Activated naive CD4-positive, alpha-beta T cell treated with anti-CD3 and anti-CD28 coated beads for 36 hours (primary cell): ENCODE measurements around the gene ZNF438. TPM values are rescaled to one million over a fixed set of nuclear protein-coding genes. Genes with fewer than 3 reads are reported as not detected.

Source experiments
- CTCF ChIA-PET: fragments of 350-600 bp; sonication (Branson Sonifier 250); formaldehyde crosslinking; loops from one replicate; lab custom pipeline; 2021; ENCODE audit warnings: antibody characterized with exemption; lab: Charles Lee
- DNase-seq: peaks from one replicate; pipeline ENCODE4 v3.0.0-alpha.2; 2020
- H3K27ac Mint-ChIP-seq: one replicate; pipeline ENCODE4 v1.8.0; 2021; ENCODE audit warnings: mild to moderate bottlenecking, mixed read lengths
- H3K27me3 Mint-ChIP-seq: one replicate; pipeline ENCODE4 v1.8.0; 2021; ENCODE audit warnings: low read depth, mixed read lengths
- H3K36me3 Mint-ChIP-seq: one replicate; pipeline ENCODE4 v1.8.0; 2021; ENCODE audit warnings: low read depth, mixed read lengths
- H3K4me1 Mint-ChIP-seq: one replicate; pipeline ENCODE4 v1.8.0; 2021; ENCODE audit warnings: low read depth, mixed read lengths
- H3K4me3 Mint-ChIP-seq: one replicate; pipeline ENCODE4 v1.8.0; 2021; ENCODE audit warnings: mild to moderate bottlenecking, moderate library complexity, mixed read lengths
- H3K9me3 Mint-ChIP-seq: one replicate; pipeline ENCODE4 v1.8.0; 2021; ENCODE audit warnings: mixed read lengths
- intact Hi-C: fragments of 100-400 bp; cut with micrococcal nuclease; formaldehyde crosslinking; loops from one replicate; pipeline ENCODE4 v1.15.1; 2023
- total RNA-seq, 2 experiments: library from RNA; stranded (reverse); gene quantifications; one replicate each; pipeline ENCODE4 v1.2.3, GENCODE V29; 2021

ZNF438 gene, protein sequence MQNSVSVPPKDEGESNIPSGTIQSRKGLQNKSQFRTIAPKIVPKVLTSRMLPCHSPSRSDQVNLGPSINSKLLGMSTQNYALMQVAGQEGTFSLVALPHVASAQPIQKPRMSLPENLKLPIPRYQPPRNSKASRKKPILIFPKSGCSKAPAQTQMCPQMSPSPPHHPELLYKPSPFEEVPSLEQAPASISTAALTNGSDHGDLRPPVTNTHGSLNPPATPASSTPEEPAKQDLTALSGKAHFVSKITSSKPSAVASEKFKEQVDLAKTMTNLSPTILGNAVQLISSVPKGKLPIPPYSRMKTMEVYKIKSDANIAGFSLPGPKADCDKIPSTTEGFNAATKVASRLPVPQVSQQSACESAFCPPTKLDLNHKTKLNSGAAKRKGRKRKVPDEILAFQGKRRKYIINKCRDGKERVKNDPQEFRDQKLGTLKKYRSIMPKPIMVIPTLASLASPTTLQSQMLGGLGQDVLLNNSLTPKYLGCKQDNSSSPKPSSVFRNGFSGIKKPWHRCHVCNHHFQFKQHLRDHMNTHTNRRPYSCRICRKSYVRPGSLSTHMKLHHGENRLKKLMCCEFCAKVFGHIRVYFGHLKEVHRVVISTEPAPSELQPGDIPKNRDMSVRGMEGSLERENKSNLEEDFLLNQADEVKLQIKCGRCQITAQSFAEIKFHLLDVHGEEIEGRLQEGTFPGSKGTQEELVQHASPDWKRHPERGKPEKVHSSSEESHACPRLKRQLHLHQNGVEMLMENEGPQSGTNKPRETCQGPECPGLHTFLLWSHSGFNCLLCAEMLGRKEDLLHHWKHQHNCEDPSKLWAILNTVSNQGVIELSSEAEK
- total RNA-seq: 1 to 10 TPM; 2.4 to 2.6 TPM

GRCh38 chr10:31031558-31032257 lies at the start of gene ZNF438:
TSS of gene ZNF438 (minus strand) at chr10:31031865. CDS start at chr10:30877034, 154,831 bp downstream.
- intact Hi-C loops: loop anchor here (1.0 to 5.0 kb wide), 15 partner anchors 33 to 777 kb away; no protein-coding TSS in a partner anchor
- Mint-ChIP-seq H3K4me3 (peak within 1 kb of the TSS; percentile 86), H3K27me3 (no peaks in the 10 kb centered on the region), H3K4me1 (peaks cover 16% of the 10 kb centered on the region), H3K36me3 (no peaks in the 10 kb centered on the region), H3K27ac (peak within 1 kb of the TSS; percentile 98), H3K9me3 (no peaks in the 10 kb centered on the region)
- peak; percentile 93 for DNase-seq
- CTCF ChIA-PET: interaction anchor here (0.6 to 1.9 kb wide), 18 partner anchors 9 to 904 kb away, joined by 3 to 8 read pairs (median 3); no protein-coding TSS in a partner anchor

DNA sequence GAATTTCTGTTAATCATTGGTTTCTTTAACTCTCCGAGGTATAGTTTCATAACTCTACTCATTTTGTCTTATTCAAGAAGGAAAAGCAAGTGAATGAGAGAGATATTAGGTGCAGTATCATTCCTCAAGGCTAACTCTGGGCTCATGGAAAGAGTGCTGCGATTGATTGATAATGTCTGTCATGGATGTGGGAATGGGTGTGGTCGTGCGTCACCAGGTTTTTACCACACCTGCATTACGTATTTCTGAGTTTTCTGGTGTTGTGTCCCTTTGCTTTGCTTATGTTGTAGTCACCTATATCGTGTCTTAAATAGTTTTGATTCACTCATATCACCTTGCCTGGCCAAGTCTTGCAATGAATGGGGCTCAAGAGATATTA lies 44.9 kb upstream of the ZNF438 start:
- CTCF ChIA-PET: no interaction called here
- H3K27ac Mint-ChIP-seq: no peak overlapping the region
- H3K4me1 Mint-ChIP-seq: no peaks in the 10 kb centered on the region
- H3K9me3 Mint-ChIP-seq: no peaks in the 10 kb centered on the region
- no peak overlapping the region for H3K4me3 Mint-ChIP-seq
- no peak for DNase-seq
- peaks cover 7% of the 10 kb centered on the region for H3K27me3 Mint-ChIP-seq
- intact Hi-C loops: no loop called here
- H3K36me3 Mint-ChIP-seq: no peaks in the 10 kb centered on the region

- no peak for DNase-seq
- H3K4me3 Mint-ChIP-seq: no peak overlapping the region
- intact Hi-C loops: no loop called here
- no peak overlapping the region for H3K27ac Mint-ChIP-seq
- H3K27me3 Mint-ChIP-seq: peaks cover 10% of the 10 kb centered on the region
- H3K9me3 Mint-ChIP-seq: no peaks in the 10 kb centered on the region
- H3K4me1 Mint-ChIP-seq: no peaks in the 10 kb centered on the region
- CTCF ChIA-PET: no interaction called here
- no peaks in the 10 kb centered on the region for H3K36me3 Mint-ChIP-seq
Measured at GRCh38 chr10:31075881-31076609, 44.4 kb upstream of the ZNF438 start.

GRCh38 chr10:31075434-31075833 lies 43.8 kb upstream of the ZNF438 start:
- Mint-ChIP-seq H3K36me3 (no peaks in the 10 kb centered on the region), H3K4me1 (no peaks in the 10 kb centered on the region), H3K27ac (no peak overlapping the region), H3K9me3 (no peaks in the 10 kb centered on the region), H3K27me3 (peaks cover 10% of the 10 kb centered on the region), H3K4me3 (no peak overlapping the region)
- DNase-seq: no peak
- CTCF ChIA-PET: no interaction called here
- intact Hi-C loops: no loop called here

GRCh38 chr10:31074722-31075086 lies 43.0 kb upstream of the ZNF438 start:
- H3K27ac Mint-ChIP-seq: no peak overlapping the region

DNA sequence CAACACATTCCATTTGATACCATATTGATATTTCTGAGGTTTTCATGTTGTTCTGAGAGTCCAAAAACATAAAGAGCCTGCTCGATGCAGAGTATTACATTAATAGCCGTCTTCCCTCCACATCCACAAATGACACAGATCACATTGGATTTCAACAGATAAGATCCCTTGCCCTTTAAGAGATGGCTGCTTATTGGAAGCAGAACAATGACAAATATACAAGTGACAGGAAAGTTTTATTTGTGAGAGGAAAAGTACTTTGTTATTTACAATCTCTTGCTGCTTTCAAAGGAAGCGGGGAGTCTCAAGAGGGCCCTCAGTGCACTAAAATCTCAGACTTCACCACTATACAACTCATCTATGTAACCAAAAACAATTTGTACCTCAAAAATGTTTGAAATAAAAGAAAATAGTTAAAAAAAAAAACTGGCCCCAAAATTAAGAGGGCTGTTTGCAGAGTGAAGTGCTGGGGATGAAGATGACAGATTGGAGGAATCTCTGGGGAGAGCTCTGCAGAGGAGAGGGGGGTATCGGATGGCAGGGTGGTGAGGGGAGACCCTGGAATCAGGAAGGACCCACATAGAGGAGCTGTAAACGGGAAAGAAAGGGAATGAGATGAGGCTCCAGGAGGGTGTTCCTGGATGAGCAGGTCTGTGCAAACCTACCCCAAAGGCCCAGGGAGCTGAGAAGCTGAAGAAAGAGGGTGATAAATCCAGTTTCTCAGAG lies 42.5 kb upstream of the ZNF438 start:
- Mint-ChIP-seq H3K36me3 (no peaks in the 10 kb centered on the region), H3K27ac (no peak overlapping the region), H3K4me1 (no peaks in the 10 kb centered on the region), H3K27me3 (peaks cover 12% of the 10 kb centered on the region), H3K9me3 (no peaks in the 10 kb centered on the region), H3K4me3 (no peak overlapping the region)
- intact Hi-C loops: no loop called here
- CTCF ChIA-PET: interaction anchor here (0.7 to 2.2 kb wide), 2 partner anchors 9 to 290 kb away, joined by 3 to 10 read pairs; no protein-coding TSS in a partner anchor
- no peak for DNase-seq

More at GRCh38 chr10:31074722-31075086, 43.0 kb upstream of the ZNF438 start:
- Mint-ChIP-seq H3K4me1 (no peaks in the 10 kb centered on the region), H3K4me3 (no peak overlapping the region), H3K27me3 (peaks cover 12% of the 10 kb centered on the region), H3K9me3 (no peaks in the 10 kb centered on the region), H3K36me3 (no peaks in the 10 kb centered on the region)
- CTCF ChIA-PET: interaction anchor here (0.7 kb wide), 1 partner anchor 291 kb away, joined by 3 read pairs; no protein-coding TSS in a partner anchor
- intact Hi-C loops: no loop called here
- no peak for DNase-seq

- intact Hi-C loops: no loop called here
- Mint-ChIP-seq H3K9me3 (no peaks in the 10 kb centered on the region), H3K27ac (no peak overlapping the region), H3K4me3 (no peak overlapping the region), H3K27me3 (peaks cover 12% of the 10 kb centered on the region), H3K4me1 (no peaks in the 10 kb centered on the region), H3K36me3 (no peaks in the 10 kb centered on the region)
- CTCF ChIA-PET: interaction anchor here (1.1 to 2.2 kb wide), 3 partner anchors 9 to 42 kb away, joined by 4 to 10 read pairs (median 5); partner anchors contain the start of gene ZNF438
- DNase-seq: no peak
Measured at GRCh38 chr10:31073211-31073610, 41.5 kb upstream of the ZNF438 start.

- no peak for DNase-seq
- peaks cover 12% of the 10 kb centered on the region for H3K27me3 Mint-ChIP-seq
- H3K27ac Mint-ChIP-seq: no peak overlapping the region
- no peak overlapping the region for H3K4me3 Mint-ChIP-seq
- H3K4me1 Mint-ChIP-seq: no peaks in the 10 kb centered on the region
- no peaks in the 10 kb centered on the region for H3K9me3 Mint-ChIP-seq
- H3K36me3 Mint-ChIP-seq: no peaks in the 10 kb centered on the region
- CTCF ChIA-PET: interaction anchor here (1.1 to 2.2 kb wide), 4 partner anchors 10 to 291 kb away, joined by 3 to 10 read pairs (median 4); partner anchors contain the start of gene ZNF438
- intact Hi-C loops: no loop called here
Measured at GRCh38 chr10:31072451-31072850, 40.8 kb upstream of the ZNF438 start.

- intact Hi-C loops: no loop called here
- H3K4me1 Mint-ChIP-seq: no peaks in the 10 kb centered on the region
- no peak overlapping the region for H3K27ac Mint-ChIP-seq
- H3K4me3 Mint-ChIP-seq: no peak overlapping the region
- no peaks in the 10 kb centered on the region for H3K36me3 Mint-ChIP-seq
- no peaks in the 10 kb centered on the region for H3K9me3 Mint-ChIP-seq
- no peak for DNase-seq
- CTCF ChIA-PET: interaction anchor here (1.6 to 2.2 kb wide), 3 partner anchors 12 to 290 kb away, joined by 3 to 10 read pairs (median 5); partner anchors contain the start of gene ZNF438
- H3K27me3 Mint-ChIP-seq: peaks cover 14% of the 10 kb centered on the region
Measured at GRCh38 chr10:31071232-31072005, 39.8 kb upstream of the ZNF438 start.

DNA sequence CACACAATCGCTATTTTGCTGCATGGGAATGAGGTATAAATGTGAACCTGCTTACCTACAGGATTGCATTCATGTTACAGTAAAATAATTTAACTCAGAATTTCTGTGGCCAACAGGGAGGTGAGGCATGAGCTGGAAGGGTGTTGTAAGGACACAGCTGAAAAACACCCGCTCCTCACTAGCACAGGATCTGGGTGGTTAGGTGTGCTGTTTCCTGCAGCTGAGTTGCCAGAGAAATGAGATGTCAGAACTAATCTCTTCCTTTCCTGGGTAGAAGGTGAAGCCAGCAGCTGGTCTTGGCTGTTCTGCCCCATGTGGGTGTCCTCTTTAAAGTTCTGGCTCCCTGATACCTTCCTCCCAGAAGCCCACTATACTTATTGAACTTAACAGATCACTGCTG lies 39.0 kb upstream of the ZNF438 start:
- Mint-ChIP-seq H3K4me1 (no peaks in the 10 kb centered on the region), H3K4me3 (no peak overlapping the region), H3K9me3 (no peaks in the 10 kb centered on the region), H3K36me3 (no peaks in the 10 kb centered on the region), H3K27me3 (peaks cover 14% of the 10 kb centered on the region), H3K27ac (no peak overlapping the region)
- DNase-seq: no peak
- intact Hi-C loops: no loop called here
- CTCF ChIA-PET: no interaction called here
